SK-N-SH treated with all-trans-retinoic acid at 6 μM for 48 hours (cell line): ENCODE data around the gene ASAH2B.

ENCODE experiments used
- ARNTL ChIP-seq: fragments of 450-650 bp; formaldehyde crosslinking; IDR thresholded peaks from 2 replicates; pipeline ENCODE4 v1.5.0; 2020; ENCODE audit warnings: low read depth, mild to moderate bottlenecking, moderate library complexity, borderline replicate concordance
- BACH2 ChIP-seq: fragments of 250-450 bp; sonication (Bioruptor Pico); IDR thresholded peaks from 2 replicates; pipeline ENCODE4 v1.9.0; 2021; ENCODE audit warnings: mild to moderate bottlenecking, borderline replicate concordance
- CSDC2 ChIP-seq: fragments of 250-450 bp; sonication (Bioruptor Pico); IDR thresholded peaks from 2 replicates; pipeline ENCODE4 v1.5.0; 2020; ENCODE audit warnings: mild to moderate bottlenecking, moderate library complexity
- PPARA ChIP-seq: fragments of 250-450 bp; sonication (Bioruptor Pico); IDR thresholded peaks from 2 replicates; pipeline ENCODE4 v1.5.0; 2020; ENCODE audit warnings: mild to moderate bottlenecking, borderline replicate concordance
- RARB ChIP-seq: fragments of 250-450 bp; sonication (Bioruptor Pico); IDR thresholded peaks from 2 replicates; pipeline ENCODE4 v1.8.0; 2021; ENCODE audit warnings: mild to moderate bottlenecking, moderate library complexity
- SNAI2 ChIP-seq: fragments of 250-450 bp; sonication (Bioruptor Pico); IDR thresholded peaks from 2 replicates; pipeline ENCODE4 v1.5.0; 2020; ENCODE audit warnings: mild to moderate bottlenecking, moderate library complexity
- ZFP30 ChIP-seq: fragments of 450-650 bp; formaldehyde crosslinking; IDR thresholded peaks from 2 replicates; pipeline ENCODE4 v1.5.0; 2022; ENCODE audit warnings: mild to moderate bottlenecking, moderate library complexity
- ZNF565 ChIP-seq: fragments of 450-650 bp; formaldehyde crosslinking; conservative IDR thresholded peaks from 2 replicates; pipeline ENCODE4 v1.5.0; 2020; ENCODE audit warnings: low read depth, mild to moderate bottlenecking, moderate library complexity
- ZNF70 ChIP-seq: fragments of 450-650 bp; formaldehyde crosslinking; IDR thresholded peaks from 2 replicates; pipeline ENCODE4 v1.5.0; 2020; ENCODE audit warnings: mild to moderate bottlenecking, moderate library complexity
- ZNF8 ChIP-seq: fragments of 450-650 bp; formaldehyde crosslinking; IDR thresholded peaks from 2 replicates; pipeline ENCODE4 v1.5.0; 2020; ENCODE audit warnings: mild to moderate bottlenecking, moderate library complexity
- TF ChIP-seq, protein P1 (sequence below): fragments of 250-450 bp; sonication (Bioruptor Pico); IDR thresholded peaks from 2 replicates; pipeline ENCODE4 v1.8.0; 2020; ENCODE audit warnings: mild to moderate bottlenecking, moderate library complexity, borderline replicate concordance
- TF ChIP-seq, protein P2 (sequence below): fragments of 250-450 bp; sonication (Bioruptor Pico); IDR thresholded peaks from 2 replicates; pipeline ENCODE4 v1.8.0; 2021; ENCODE audit warnings: low read depth, mild to moderate bottlenecking, moderate library complexity, borderline replicate concordance
- TF ChIP-seq, protein P3 (sequence below): fragments of 250-450 bp; sonication (Bioruptor Pico); IDR thresholded peaks from 2 replicates; pipeline ENCODE4 v1.5.1; 2020; ENCODE audit warnings: low read depth, mild to moderate bottlenecking, moderate library complexity
- TF ChIP-seq, protein P4 (sequence below): fragments of 250-450 bp; sonication (Bioruptor Pico); IDR thresholded peaks from 2 replicates; pipeline ENCODE4 v1.5.0; 2020; ENCODE audit warnings: mild to moderate bottlenecking, moderate library complexity

DNA sequence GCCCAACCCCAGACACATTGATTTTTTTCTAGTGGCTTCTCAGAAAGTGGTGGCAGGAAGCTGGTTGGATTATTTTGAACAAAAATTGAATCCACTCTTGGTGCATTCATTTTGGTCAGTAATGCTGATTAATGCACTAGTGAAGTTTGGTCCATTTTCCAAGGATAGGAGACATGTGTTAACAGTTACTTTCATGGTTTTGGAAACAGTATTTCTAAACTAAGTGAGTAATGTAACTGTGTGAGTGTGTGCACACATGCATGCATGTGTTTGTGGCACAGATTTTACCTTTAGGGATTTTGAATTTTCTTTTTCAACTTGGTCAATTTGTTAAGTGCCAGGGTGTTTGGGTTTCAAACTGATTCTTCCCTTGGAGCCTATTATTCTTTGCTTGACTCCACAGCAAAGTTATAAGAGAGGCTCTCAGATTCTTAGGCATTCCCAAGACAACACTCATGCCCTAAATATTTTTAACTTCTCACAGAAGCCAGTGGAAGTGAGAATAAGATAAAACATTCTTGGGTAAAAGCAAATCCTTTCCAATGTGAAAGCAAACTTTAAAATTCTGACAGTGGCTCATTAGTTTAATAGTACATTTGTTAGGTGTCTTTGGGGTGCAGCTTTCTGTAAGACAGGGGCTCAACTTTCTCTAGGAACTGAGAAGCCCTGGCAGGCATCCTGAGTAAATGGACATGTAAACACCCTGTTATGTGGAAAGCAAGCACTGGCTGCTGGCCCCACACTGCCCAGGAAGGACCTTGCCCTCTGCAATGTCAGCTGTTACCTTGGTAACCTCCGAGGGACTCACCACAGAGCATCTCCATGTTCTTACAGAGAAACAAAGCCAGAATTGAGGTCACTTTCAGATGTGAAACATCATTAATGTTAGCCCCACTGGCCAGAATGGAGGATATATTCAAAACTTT, 68.4 kb downstream of the ASAH2B start:
- TF ChIP-seq CSDC2 (CRISPR knock-in tag): no peak
- TF ChIP-seq, protein P1, sequence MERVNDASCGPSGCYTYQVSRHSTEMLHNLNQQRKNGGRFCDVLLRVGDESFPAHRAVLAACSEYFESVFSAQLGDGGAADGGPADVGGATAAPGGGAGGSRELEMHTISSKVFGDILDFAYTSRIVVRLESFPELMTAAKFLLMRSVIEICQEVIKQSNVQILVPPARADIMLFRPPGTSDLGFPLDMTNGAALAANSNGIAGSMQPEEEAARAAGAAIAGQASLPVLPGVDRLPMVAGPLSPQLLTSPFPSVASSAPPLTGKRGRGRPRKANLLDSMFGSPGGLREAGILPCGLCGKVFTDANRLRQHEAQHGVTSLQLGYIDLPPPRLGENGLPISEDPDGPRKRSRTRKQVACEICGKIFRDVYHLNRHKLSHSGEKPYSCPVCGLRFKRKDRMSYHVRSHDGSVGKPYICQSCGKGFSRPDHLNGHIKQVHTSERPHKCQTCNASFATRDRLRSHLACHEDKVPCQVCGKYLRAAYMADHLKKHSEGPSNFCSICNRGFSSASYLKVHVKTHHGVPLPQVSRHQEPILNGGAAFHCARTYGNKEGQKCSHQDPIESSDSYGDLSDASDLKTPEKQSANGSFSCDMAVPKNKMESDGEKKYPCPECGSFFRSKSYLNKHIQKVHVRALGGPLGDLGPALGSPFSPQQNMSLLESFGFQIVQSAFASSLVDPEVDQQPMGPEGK (CRISPR knock-in tag): no peak
- no peak for TF ChIP-seq ZFP30 (CRISPR knock-in tag)
- no peak for TF ChIP-seq ZNF70 (CRISPR knock-in tag)
- TF ChIP-seq, protein P2, sequence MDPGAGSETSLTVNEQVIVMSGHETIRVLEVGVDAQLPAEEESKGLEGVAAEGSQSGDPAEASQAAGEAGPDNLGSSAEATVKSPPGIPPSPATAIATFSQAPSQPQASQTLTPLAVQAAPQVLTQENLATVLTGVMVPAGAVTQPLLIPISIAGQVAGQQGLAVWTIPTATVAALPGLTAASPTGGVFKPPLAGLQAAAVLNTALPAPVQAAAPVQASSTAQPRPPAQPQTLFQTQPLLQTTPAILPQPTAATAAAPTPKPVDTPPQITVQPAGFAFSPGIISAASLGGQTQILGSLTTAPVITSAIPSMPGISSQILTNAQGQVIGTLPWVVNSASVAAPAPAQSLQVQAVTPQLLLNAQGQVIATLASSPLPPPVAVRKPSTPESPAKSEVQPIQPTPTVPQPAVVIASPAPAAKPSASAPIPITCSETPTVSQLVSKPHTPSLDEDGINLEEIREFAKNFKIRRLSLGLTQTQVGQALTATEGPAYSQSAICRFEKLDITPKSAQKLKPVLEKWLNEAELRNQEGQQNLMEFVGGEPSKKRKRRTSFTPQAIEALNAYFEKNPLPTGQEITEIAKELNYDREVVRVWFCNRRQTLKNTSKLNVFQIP (CRISPR knock-in tag): no peak
- TF ChIP-seq, protein P3, sequence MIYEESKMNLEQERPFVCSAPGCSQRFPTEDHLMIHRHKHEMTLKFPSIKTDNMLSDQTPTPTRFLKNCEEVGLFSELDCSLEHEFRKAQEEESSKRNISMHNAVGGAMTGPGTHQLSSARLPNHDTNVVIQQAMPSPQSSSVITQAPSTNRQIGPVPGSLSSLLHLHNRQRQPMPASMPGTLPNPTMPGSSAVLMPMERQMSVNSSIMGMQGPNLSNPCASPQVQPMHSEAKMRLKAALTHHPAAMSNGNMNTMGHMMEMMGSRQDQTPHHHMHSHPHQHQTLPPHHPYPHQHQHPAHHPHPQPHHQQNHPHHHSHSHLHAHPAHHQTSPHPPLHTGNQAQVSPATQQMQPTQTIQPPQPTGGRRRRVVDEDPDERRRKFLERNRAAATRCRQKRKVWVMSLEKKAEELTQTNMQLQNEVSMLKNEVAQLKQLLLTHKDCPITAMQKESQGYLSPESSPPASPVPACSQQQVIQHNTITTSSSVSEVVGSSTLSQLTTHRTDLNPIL (CRISPR knock-in tag): no peak
- no peak for TF ChIP-seq RARB (CRISPR knock-in tag)
- TF ChIP-seq, protein P4, sequence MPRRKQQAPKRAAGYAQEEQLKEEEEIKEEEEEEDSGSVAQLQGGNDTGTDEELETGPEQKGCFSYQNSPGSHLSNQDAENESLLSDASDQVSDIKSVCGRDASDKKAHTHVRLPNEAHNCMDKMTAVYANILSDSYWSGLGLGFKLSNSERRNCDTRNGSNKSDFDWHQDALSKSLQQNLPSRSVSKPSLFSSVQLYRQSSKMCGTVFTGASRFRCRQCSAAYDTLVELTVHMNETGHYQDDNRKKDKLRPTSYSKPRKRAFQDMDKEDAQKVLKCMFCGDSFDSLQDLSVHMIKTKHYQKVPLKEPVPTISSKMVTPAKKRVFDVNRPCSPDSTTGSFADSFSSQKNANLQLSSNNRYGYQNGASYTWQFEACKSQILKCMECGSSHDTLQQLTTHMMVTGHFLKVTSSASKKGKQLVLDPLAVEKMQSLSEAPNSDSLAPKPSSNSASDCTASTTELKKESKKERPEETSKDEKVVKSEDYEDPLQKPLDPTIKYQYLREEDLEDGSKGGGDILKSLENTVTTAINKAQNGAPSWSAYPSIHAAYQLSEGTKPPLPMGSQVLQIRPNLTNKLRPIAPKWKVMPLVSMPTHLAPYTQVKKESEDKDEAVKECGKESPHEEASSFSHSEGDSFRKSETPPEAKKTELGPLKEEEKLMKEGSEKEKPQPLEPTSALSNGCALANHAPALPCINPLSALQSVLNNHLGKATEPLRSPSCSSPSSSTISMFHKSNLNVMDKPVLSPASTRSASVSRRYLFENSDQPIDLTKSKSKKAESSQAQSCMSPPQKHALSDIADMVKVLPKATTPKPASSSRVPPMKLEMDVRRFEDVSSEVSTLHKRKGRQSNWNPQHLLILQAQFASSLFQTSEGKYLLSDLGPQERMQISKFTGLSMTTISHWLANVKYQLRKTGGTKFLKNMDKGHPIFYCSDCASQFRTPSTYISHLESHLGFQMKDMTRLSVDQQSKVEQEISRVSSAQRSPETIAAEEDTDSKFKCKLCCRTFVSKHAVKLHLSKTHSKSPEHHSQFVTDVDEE (CRISPR knock-in tag): no peak
- TF ChIP-seq ZNF8: no peak
- TF ChIP-seq ARNTL: no peak
- TF ChIP-seq PPARA (CRISPR knock-in tag): no peak
- TF ChIP-seq BACH2 (CRISPR knock-in tag): no peak
- TF ChIP-seq SNAI2: no peak
- TF ChIP-seq ZNF565: no peak
